ENCODE data around the gene SHC1.
"Not testable (repeated sequence)": the region's sequence is repeated elsewhere in the genome, so short reads cannot be mapped to it uniquely, and the experiment has no call there.

The SHC1 gene

GRCh38 chr1:154983776-154984466 is 13.4 kb upstream of the SHC1 start:
- Histone ChIP-seq H3K36me3 (ENCODE audit: insufficient read depth, insufficient read length, low read length) (peaks cover 60% of the 10 kb centered on the region), H3K4me1 (ENCODE audit: insufficient read depth, insufficient read length) (peaks cover 9% of the 10 kb centered on the region), H3K4me3 (ENCODE audit: insufficient read length, low read depth) (peak overlapping the region; percentile 93), H3K9ac (ENCODE audit: insufficient read length, low read depth) (peak overlapping the region; percentile 98), H3K27me3 (ENCODE audit: insufficient read depth, insufficient read length) (no peaks in the 10 kb centered on the region), H3K9me3 (ENCODE audit: insufficient read depth, low read length) (no peaks in the 10 kb centered on the region)
- no peak for TF ChIP-seq ZNF274 (IDR thresholded peaks at IDR 0.05; ENCODE audit: low read depth, low read length)
- no peak for DNase-seq (ENCODE audit: low read depth, low spot score)

DNA sequence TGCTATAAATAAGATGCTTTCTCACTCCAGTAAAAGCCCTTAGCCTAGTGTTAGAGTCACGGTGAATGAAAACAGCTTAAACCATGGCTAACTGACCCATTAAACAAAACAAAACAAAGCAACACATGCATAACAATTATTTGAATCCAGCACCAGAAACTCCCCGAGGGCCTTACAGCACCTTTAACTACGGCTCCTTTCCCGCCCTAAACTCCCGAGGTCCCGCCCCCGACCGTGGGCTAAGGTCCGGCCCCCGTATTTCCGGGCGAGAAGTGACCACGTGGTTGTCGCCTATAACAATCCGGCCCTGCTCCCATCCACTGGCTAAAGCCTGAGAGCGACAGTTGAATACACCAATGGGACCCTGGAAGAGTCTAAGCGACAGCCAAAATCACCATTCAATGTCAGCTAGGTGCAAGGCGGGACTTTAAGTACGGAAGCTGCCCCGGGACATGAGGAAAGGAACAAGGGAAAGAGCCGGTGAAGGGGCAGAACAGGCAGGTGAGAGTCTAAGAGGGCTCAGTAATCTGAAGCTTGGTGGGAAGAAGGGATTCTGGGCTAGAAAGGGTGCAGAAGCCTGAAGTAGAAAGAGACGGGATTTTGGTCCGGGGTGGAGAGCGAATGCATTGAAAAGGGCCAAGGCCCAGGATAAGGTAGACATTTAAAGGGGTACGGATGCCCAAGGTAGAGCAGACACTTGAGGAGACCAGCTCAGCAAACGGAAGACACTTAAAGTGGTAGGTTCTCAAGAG is 12.5 kb upstream of the SHC1 start, which contains the start of gene FLAD1:
TSS of gene FLAD1 (plus strand) at position 448 of the 752 bp plus-strand sequence. CDS start 351 bp downstream, outside the sequence.
- H3K36me3 ChIP-seq (ENCODE audit: insufficient read depth, insufficient read length, low read length): peaks cover 57% of the 10 kb centered on the region
- TF ChIP-seq SUZ12 (IDR thresholded peaks at IDR 0.05; ENCODE audit: extremely low read depth, insufficient read depth, insufficient read length) (no peak), ZNF274 (IDR thresholded peaks at IDR 0.05; ENCODE audit: low read depth, low read length) (no peak), YY1 (IDR thresholded peaks at IDR 0.05; ENCODE audit: insufficient read depth, insufficient read length) (no peak)
- DNase-seq (ENCODE audit: low read depth, low spot score): peak; percentile 100

GRCh38 chr1:154982341-154982740 is 11.8 kb upstream of the SHC1 start:
- no peak for DNase-seq (ENCODE audit: low read depth, low spot score)
- Histone ChIP-seq H3K4me1 (ENCODE audit: insufficient read depth, insufficient read length) (no peaks in the 10 kb centered on the region), H3K9ac (ENCODE audit: insufficient read length, low read depth) (peak overlapping the region; percentile 72), H3K9me3 (ENCODE audit: insufficient read depth, low read length) (no peaks in the 10 kb centered on the region), H3K27me3 (ENCODE audit: insufficient read depth, insufficient read length) (no peaks in the 10 kb centered on the region), H3K4me3 (ENCODE audit: insufficient read length, low read depth) (peak overlapping the region; percentile 53), H3K36me3 (ENCODE audit: insufficient read depth, insufficient read length, low read length) (peaks cover 57% of the 10 kb centered on the region)
- TF ChIP-seq ZNF274 (IDR thresholded peaks at IDR 0.05; ENCODE audit: low read depth, low read length): no peak
- TF ChIP-seq SUZ12 (IDR thresholded peaks at IDR 0.05; ENCODE audit: extremely low read depth, insufficient read depth, insufficient read length): no peak
- no peak for TF ChIP-seq YY1 (IDR thresholded peaks at IDR 0.05; ENCODE audit: insufficient read depth, insufficient read length)

More for the DNA sequence above, 12.5 kb upstream of the SHC1 start, which contains the start of gene FLAD1:
- no peaks in the 10 kb centered on the region for H3K27me3 ChIP-seq (ENCODE audit: insufficient read depth, insufficient read length)
- peak within 1 kb of the TSS; percentile 98 for H3K9ac ChIP-seq (ENCODE audit: insufficient read length, low read depth)
- H3K4me3 ChIP-seq (ENCODE audit: insufficient read length, low read depth): peak within 1 kb of the TSS; percentile 93
- H3K9me3 ChIP-seq (ENCODE audit: insufficient read depth, low read length): no peaks in the 10 kb centered on the region
- peaks cover 3% of the 10 kb centered on the region for H3K4me1 ChIP-seq (ENCODE audit: insufficient read depth, insufficient read length)

DNA sequence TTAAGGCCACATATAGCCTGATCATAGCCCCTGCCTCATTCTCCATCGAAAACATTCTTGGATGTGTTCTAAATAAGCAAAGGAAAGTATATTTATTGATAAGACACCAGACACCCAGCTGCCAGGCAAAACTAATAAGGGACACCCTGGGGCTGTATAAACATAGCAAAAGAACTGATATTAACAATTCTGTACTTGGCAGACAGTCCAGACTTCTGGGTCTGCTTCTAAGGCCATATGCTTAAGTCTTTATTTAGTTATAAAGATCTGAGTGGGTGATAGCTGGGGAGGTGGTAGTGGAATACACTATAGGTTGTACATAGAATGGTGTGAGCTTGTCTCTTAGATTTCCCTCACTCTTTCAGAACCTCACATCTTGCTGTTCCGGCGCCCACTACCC is 7.8 kb upstream of the SHC1 start:
- peaks cover 3% of the 10 kb centered on the region for H3K4me1 ChIP-seq (ENCODE audit: insufficient read depth, insufficient read length)
- H3K9ac ChIP-seq (ENCODE audit: insufficient read length, low read depth): no peak overlapping the region
- H3K4me3 ChIP-seq (ENCODE audit: insufficient read length, low read depth): no peak overlapping the region
- peaks cover 47% of the 10 kb centered on the region for H3K36me3 ChIP-seq (ENCODE audit: insufficient read depth, insufficient read length, low read length)
- no peaks in the 10 kb centered on the region for H3K27me3 ChIP-seq (ENCODE audit: insufficient read depth, insufficient read length)
- TF ChIP-seq SUZ12 (IDR thresholded peaks at IDR 0.05; ENCODE audit: extremely low read depth, insufficient read depth, insufficient read length): no peak
- H3K9me3 ChIP-seq (ENCODE audit: insufficient read depth, low read length): no peaks in the 10 kb centered on the region
- no peak for DNase-seq (ENCODE audit: low read depth, low spot score)

DNA sequence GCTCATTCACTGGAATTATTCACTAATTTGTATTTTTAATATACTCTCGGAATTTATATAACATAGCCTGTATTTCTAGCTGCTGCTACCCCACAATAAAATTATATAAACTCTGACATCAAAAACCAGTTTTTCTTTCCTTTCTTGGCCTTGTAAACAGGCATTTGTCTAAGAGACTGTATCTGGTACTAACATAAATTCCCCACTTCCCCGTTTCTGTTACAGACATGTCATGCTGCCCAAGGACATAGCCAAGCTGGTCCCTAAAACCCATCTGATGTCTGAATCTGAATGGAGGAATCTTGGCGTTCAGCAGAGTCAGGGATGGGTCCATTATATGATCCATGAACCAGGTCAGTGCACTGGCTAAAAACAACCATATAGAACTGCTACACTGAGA is 7.2 kb upstream of the SHC1 start:
- H3K27me3 ChIP-seq (ENCODE audit: insufficient read depth, insufficient read length); H3K4me3 ChIP-seq (ENCODE audit: insufficient read length, low read depth); H3K9ac ChIP-seq (ENCODE audit: insufficient read length, low read depth); DNase-seq (ENCODE audit: low read depth, low spot score); H3K9me3 ChIP-seq (ENCODE audit: insufficient read depth, low read length); H3K4me1 ChIP-seq (ENCODE audit: insufficient read depth, insufficient read length): not testable (repeated sequence)
- peaks cover 47% of the 10 kb centered on the region for H3K36me3 ChIP-seq (ENCODE audit: insufficient read depth, insufficient read length, low read length)

GRCh38 chr1:154975409-154976059 is 5.0 kb upstream of the SHC1 start:
- peaks cover 38% of the 10 kb centered on the region for H3K36me3 ChIP-seq (ENCODE audit: insufficient read depth, insufficient read length, low read length)
- no peaks in the 10 kb centered on the region for H3K27me3 ChIP-seq (ENCODE audit: insufficient read depth, insufficient read length)
- DNase-seq (ENCODE audit: low read depth, low spot score): no peak
- TF ChIP-seq ZNF274 (IDR thresholded peaks at IDR 0.05; ENCODE audit: low read depth, low read length): no peak
- TF ChIP-seq YY1 (IDR thresholded peaks at IDR 0.05; ENCODE audit: insufficient read depth, insufficient read length): no peak
- no peak for TF ChIP-seq SUZ12 (IDR thresholded peaks at IDR 0.05; ENCODE audit: extremely low read depth, insufficient read depth, insufficient read length)
- peaks cover 10% of the 10 kb centered on the region for H3K4me1 ChIP-seq (ENCODE audit: insufficient read depth, insufficient read length)
- no peaks in the 10 kb centered on the region for H3K9me3 ChIP-seq (ENCODE audit: insufficient read depth, low read length)
- H3K9ac ChIP-seq (ENCODE audit: insufficient read length, low read depth): peak overlapping the region; percentile 86
- H3K4me3 ChIP-seq (ENCODE audit: insufficient read length, low read depth): peak overlapping the region; percentile 66

DNA sequence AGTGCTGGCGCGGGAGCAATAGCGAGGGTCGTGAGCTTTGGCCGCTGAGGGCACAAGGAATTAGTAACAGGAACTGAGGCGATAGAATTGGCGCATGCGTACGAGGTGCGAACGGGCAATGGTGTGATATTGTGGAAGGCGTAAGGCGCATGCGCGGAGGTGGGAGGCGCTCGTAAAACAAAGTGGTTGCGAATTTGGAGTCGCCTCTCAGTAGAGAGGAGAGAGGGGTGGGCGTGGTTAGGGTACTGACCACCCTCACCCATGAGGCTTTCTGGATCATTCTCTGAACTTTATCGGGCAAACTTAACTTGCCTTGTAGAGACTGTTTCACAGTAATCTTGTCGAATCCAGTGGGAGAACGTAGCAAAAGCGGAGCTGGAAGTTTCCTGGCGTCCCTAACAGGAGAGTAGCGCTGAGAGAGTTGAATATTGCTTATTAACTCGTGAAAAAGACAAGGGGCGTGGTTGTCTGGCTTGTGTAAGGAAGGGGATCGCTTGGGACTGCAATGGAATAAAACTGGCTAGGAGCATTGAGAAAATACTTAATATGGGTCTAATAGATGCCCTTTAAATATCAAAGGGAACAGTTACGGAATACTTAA is 4.4 kb upstream of the SHC1 start:
- Histone ChIP-seq H3K4me3 (ENCODE audit: insufficient read length, low read depth) (peak overlapping the region; percentile 66), H3K4me1 (ENCODE audit: insufficient read depth, insufficient read length) (peaks cover 10% of the 10 kb centered on the region), H3K9ac (ENCODE audit: insufficient read length, low read depth) (peak overlapping the region; percentile 86), H3K36me3 (ENCODE audit: insufficient read depth, insufficient read length, low read length) (peaks cover 34% of the 10 kb centered on the region), H3K27me3 (ENCODE audit: insufficient read depth, insufficient read length) (no peaks in the 10 kb centered on the region), H3K9me3 (ENCODE audit: insufficient read depth, low read length) (no peaks in the 10 kb centered on the region)
- peak; percentile 98 for DNase-seq (ENCODE audit: low read depth, low spot score)
- TF ChIP-seq ZNF274 (IDR thresholded peaks at IDR 0.05; ENCODE audit: low read depth, low read length): no peak
- no peak for TF ChIP-seq YY1 (IDR thresholded peaks at IDR 0.05; ENCODE audit: insufficient read depth, insufficient read length)
- TF ChIP-seq SUZ12 (IDR thresholded peaks at IDR 0.05; ENCODE audit: extremely low read depth, insufficient read depth, insufficient read length): no peak
